ENCODE data around the gene ZNF263. TPM values are rescaled to one million over a fixed set of nuclear protein-coding genes. Genes with fewer than 3 reads are reported as not detected.

Gene ZNF263
- total and polyA plus RNA-seq, 2 of the 13 experiments (the other 11 are each of a cell fraction or from before 2014, with no cell fraction given) = 10.2 to 41.2 TPM

DNA sequence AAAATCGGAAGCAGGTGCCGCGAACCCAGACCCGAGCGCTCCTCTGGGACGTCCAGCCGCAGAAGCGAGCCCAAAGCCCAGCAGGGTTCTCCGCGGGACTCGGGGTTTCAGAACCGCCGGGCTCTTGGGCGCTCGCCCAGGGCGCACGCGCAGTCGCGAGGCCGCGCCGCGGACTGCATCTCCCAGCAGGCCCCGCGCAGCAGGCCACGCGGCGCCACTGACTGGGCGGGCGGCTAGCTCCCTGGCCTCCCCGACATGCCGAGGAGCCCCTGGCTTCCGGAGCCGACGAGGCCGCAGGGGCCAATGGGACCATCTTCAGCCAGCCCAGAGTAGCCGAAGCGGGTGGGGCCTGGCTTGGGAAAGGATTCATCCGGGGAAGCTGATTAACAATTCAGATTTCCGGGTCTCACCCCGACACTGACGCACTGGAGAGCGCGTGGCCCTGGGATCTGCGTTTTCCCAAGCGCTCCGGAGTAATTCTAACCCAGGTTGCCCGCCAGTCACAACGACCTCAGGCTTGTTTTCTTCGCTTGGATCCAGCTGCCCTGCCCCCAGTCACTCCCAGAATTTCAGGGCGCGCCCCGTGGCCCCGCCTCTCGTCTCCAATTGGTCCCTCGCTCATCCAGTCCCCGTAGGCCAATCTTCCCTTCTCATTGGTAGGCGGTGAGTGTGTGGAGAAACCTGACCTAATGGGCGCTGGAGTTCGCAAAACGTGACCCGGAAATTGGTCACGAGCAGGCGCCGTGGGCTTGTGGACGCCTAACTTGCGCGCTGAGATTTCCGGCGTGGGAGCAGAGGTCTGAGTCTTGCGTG is at the start of gene ZNF263 (continued):
- TF ChIP-seq, protein P1, sequence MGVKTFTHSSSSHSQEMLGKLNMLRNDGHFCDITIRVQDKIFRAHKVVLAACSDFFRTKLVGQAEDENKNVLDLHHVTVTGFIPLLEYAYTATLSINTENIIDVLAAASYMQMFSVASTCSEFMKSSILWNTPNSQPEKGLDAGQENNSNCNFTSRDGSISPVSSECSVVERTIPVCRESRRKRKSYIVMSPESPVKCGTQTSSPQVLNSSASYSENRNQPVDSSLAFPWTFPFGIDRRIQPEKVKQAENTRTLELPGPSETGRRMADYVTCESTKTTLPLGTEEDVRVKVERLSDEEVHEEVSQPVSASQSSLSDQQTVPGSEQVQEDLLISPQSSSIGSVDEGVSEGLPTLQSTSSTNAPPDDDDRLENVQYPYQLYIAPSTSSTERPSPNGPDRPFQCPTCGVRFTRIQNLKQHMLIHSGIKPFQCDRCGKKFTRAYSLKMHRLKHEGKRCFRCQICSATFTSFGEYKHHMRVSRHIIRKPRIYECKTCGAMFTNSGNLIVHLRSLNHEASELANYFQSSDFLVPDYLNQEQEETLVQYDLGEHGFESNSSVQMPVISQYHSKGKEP (CRISPR knock-in tag; IDR thresholded peaks at IDR 0.05) = no peak
- TF ChIP-seq, protein P2, sequence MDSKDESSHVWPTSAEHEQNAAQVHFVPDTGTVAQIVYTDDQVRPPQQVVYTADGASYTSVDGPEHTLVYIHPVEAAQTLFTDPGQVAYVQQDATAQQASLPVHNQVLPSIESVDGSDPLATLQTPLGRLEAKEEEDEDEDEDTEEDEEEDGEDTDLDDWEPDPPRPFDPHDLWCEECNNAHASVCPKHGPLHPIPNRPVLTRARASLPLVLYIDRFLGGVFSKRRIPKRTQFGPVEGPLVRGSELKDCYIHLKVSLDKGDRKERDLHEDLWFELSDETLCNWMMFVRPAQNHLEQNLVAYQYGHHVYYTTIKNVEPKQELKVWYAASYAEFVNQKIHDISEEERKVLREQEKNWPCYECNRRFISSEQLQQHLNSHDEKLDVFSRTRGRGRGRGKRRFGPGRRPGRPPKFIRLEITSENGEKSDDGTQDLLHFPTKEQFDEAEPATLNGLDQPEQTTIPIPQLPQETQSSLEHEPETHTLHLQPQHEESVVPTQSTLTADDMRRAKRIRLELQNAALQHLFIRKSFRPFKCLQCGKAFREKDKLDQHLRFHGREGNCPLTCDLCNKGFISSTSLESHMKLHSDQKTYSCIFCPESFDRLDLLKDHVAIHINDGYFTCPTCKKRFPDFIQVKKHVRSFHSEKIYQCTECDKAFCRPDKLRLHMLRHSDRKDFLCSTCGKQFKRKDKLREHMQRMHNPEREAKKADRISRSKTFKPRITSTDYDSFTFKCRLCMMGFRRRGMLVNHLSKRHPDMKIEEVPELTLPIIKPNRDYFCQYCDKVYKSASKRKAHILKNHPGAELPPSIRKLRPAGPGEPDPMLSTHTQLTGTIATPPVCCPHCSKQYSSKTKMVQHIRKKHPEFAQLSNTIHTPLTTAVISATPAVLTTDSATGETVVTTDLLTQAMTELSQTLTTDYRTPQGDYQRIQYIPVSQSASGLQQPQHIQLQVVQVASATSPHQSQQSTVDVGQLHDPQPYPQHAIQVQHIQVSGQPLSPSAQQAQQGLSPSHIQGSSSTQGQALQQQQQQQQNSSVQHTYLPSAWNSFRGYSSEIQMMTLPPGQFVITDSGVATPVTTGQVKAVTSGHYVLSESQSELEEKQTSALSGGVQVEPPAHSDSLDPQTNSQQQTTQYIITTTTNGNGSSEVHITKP (CRISPR knock-in tag; IDR thresholded peaks at IDR 0.05; ENCODE audit: low read depth) = 0 out of 2 replicates have a peak, but pooled peaks have one; percentile 17
- TF ChIP-seq, protein P3, sequence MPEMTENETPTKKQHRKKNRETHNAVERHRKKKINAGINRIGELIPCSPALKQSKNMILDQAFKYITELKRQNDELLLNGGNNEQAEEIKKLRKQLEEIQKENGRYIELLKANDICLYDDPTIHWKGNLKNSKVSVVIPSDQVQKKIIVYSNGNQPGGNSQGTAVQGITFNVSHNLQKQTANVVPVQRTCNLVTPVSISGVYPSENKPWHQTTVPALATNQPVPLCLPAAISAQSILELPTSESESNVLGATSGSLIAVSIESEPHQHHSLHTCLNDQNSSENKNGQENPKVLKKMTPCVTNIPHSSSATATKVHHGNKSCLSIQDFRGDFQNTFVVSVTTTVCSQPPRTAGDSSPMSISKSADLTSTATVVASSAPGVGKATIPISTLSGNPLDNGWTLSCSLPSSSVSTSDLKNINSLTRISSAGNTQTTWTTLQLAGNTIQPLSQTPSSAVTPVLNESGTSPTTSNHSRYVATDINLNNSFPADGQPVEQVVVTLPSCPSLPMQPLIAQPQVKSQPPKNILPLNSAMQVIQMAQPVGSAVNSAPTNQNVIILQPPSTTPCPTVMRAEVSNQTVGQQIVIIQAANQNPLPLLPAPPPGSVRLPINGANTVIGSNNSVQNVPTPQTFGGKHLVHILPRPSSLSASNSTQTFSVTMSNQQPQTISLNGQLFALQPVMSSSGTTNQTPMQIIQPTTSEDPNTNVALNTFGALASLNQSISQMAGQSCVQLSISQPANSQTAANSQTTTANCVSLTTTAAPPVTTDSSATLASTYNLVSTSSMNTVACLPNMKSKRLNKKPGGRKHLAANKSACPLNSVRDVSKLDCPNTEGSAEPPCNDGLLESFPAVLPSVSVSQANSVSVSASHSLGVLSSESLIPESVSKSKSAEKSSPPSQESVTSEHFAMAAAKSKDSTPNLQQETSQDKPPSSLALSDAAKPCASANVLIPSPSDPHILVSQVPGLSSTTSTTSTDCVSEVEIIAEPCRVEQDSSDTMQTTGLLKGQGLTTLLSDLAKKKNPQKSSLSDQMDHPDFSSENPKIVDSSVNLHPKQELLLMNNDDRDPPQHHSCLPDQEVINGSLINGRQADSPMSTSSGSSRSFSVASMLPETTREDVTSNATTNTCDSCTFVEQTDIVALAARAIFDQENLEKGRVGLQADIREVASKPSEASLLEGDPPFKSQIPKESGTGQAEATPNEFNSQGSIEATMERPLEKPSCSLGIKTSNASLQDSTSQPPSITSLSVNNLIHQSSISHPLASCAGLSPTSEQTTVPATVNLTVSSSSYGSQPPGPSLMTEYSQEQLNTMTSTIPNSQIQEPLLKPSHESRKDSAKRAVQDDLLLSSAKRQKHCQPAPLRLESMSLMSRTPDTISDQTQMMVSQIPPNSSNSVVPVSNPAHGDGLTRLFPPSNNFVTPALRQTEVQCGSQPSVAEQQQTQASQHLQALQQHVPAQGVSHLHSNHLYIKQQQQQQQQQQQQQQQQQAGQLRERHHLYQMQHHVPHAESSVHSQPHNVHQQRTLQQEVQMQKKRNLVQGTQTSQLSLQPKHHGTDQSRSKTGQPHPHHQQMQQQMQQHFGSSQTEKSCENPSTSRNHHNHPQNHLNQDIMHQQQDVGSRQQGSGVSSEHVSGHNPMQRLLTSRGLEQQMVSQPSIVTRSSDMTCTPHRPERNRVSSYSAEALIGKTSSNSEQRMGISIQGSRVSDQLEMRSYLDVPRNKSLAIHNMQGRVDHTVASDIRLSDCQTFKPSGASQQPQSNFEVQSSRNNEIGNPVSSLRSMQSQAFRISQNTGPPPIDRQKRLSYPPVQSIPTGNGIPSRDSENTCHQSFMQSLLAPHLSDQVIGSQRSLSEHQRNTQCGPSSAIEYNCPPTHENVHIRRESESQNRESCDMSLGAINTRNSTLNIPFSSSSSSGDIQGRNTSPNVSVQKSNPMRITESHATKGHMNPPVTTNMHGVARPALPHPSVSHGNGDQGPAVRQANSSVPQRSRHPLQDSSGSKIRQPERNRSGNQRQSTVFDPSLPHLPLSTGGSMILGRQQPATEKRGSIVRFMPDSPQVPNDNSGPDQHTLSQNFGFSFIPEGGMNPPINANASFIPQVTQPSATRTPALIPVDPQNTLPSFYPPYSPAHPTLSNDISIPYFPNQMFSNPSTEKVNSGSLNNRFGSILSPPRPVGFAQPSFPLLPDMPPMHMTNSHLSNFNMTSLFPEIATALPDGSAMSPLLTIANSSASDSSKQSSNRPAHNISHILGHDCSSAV (CRISPR knock-in tag; IDR thresholded peaks at IDR 0.05; ENCODE audit: borderline replicate concordance) = no peak
- 0 out of 2 replicates have a peak, but pooled peaks have one; percentile 84 for TF ChIP-seq ZNF235 (CRISPR knock-in tag; IDR thresholded peaks at IDR 0.05; ENCODE audit: borderline replicate concordance)
- peak; percentile 20 for TF ChIP-seq MEIS2 (CRISPR knock-in tag; IDR thresholded peaks at IDR 0.05)
- TF ChIP-seq, protein P4, sequence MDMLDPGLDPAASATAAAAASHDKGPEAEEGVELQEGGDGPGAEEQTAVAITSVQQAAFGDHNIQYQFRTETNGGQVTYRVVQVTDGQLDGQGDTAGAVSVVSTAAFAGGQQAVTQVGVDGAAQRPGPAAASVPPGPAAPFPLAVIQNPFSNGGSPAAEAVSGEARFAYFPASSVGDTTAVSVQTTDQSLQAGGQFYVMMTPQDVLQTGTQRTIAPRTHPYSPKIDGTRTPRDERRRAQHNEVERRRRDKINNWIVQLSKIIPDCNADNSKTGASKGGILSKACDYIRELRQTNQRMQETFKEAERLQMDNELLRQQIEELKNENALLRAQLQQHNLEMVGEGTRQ (IDR thresholded peaks at IDR 0.05; ENCODE audit: low read depth, low read length) = peak; percentile 83
- TF ChIP-seq, protein P4 (CRISPR knock-in tag; IDR thresholded peaks at IDR 0.05; ENCODE audit: borderline replicate concordance) = peak; percentile 87; the same call in 1 of the 2 replicates

All from HepG2 (cell line).